HG02970 (cell line): ENCODE results near the gene FAP.
A peak's percentile ranks its signal among the peaks of the same experiment; 100 is the strongest.

Experiments used
- ATAC-seq: cut with Tn5 transposase; IDR thresholded peaks from one replicate; pipeline ENCODE4 v1.9.1; 2021; ENCODE audit warnings: mild to moderate bottlenecking, moderate library complexity, moderate number of reproducible peaks; ENCODE audit not compliant: unreplicated experiment, low FRiP score

Gene FAP, protein sequence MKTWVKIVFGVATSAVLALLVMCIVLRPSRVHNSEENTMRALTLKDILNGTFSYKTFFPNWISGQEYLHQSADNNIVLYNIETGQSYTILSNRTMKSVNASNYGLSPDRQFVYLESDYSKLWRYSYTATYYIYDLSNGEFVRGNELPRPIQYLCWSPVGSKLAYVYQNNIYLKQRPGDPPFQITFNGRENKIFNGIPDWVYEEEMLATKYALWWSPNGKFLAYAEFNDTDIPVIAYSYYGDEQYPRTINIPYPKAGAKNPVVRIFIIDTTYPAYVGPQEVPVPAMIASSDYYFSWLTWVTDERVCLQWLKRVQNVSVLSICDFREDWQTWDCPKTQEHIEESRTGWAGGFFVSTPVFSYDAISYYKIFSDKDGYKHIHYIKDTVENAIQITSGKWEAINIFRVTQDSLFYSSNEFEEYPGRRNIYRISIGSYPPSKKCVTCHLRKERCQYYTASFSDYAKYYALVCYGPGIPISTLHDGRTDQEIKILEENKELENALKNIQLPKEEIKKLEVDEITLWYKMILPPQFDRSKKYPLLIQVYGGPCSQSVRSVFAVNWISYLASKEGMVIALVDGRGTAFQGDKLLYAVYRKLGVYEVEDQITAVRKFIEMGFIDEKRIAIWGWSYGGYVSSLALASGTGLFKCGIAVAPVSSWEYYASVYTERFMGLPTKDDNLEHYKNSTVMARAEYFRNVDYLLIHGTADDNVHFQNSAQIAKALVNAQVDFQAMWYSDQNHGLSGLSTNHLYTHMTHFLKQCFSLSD

DNA sequence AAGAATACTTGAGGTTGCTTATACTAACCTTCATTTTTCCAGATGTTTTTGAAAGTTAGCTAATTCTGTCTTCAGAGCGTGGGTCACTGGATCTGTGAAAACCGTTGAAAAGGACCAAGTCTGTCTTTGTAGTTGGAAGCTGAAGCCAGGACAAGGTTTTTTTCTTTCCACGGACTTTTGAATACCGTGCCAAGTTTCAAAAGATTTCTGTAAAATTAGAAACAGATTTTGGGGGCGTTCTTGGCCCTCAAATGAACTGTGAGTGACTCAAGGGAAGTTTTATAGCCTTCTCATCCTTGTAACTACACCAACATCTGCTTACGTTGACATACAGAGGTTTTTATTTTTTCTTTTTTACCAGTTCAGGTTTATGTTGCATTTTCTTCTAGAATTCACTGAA is at the start of gene FAP:
Gene FAP, minus strand, starts transcription at position 152 of the 400 bp plus-strand sequence. Its CDS starts 118 bp downstream, at position 34.
- ATAC-seq, result no peak

DNA sequence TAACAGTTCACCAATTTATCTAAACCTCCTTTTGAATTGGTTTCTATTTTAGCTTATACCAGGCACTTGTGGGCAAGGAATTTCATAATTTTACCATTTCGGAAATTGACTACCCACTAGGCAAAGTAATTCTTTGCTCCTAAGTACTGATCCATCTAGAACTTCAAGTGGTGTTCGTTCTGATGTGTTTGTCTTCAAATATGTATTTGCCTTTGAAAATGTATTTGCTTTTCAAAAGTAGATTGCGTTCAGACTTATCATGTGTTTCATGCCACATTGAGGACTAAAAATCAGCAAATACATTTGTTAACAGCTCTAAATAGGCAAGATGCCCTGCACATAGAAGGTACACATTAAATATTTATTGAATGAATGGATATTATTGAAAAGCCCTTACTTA is 48.5 kb upstream of the FAP start:
- ATAC-seq, result no peak

- ATAC-seq, result no peak
These were observed 39.6 kb upstream of the FAP start for GRCh38 chr2:162282765-162283425.

- no peak for ATAC-seq
These were observed 37.4 kb upstream of the FAP start for GRCh38 chr2:162280654-162281053.

DNA sequence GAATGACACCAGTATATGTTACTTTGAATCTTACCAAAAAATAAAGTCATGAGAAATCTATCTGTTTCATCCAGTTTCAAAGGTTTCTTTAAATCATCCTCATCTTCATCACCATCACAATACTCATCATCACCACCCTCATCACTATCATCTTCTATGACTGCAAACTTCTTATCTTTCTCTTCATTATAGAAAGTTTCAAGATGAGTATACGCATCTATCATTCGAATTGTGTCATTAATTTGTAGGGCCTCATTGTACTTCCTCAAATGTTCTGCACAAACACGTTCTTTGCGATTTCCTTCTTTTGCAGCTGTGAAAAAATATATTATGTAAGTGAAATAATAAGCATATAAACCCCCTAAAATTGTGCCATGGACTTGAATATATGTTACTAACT is 34.1 kb upstream of the FAP start:
- no peak for ATAC-seq

DNA sequence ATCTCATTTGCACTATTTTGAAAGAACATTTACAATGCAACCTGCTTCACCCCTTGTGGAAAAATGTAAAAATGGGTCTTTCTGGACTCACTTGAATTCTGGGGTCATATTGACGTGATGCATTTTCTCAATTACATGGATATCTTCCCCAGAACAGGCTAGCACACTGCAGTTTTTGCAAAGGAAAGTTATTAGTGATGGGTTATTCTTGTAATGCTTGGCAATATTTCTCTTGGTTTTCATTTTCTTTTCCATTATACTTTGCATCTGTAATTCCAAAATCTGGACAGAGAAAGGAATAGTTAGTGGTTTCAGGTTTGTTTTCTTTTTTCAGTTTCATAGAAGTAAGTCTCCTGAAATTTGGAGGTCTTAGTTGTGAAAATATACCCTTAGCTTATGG is 24.8 kb upstream of the FAP start:
- ATAC-seq, result no peak

GRCh38 chr2:162267496-162267895 is 24.3 kb upstream of the FAP start:
- ATAC-seq, result no peak

DNA sequence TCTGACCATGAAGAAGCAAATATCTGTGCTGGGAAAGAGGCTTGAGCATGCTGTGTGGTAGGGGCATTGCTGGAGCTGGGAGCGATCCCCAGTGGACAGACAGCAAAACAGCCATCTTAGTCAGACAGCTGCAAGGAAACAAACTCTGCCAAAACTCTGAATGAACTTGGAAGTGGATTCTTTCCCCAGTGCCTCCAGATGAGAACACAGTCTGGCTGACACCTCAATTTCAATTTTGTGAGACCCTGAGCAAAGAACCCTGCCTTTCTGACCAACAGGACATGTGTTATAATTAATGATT is 23.2 kb upstream of the FAP start:
- no peak for ATAC-seq

DNA sequence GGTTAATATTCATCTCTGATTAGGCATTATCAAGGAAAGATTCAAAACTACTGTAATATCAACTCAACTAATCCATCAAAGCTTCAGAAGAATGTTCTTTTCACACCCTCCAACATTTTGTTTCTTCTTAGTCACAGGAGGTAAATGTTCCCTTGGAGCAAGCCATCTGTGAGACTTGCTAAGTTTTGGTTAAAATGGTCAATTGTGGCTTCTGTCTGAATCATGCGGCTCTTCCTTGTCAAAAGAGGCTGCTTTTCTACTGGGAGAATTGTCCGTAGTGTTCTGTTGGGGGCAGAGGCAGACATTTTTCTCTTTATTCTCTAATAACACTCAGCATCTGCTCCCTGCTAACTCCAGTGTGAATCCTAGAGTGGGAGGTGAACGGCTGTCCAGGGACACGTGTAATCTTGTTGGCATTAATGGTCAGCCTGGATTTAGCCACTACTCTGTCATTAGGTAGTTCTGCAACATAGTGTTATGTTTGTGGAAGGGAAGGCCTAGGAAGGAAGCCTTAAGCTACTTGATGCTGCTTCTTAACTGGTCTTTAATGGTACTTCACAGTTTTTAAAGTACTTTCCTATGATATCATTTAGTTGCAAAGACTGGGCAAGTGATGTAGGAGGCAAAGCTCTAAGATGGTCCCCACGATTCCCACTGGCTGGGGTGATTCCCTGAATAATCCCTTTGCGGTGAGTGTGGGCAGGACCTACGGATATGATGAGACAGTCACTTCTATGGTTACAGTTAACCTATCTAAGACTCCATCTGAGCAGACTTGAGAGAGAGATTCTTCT is 22.6 kb upstream of the FAP start:
- ATAC-seq, result no peak

DNA sequence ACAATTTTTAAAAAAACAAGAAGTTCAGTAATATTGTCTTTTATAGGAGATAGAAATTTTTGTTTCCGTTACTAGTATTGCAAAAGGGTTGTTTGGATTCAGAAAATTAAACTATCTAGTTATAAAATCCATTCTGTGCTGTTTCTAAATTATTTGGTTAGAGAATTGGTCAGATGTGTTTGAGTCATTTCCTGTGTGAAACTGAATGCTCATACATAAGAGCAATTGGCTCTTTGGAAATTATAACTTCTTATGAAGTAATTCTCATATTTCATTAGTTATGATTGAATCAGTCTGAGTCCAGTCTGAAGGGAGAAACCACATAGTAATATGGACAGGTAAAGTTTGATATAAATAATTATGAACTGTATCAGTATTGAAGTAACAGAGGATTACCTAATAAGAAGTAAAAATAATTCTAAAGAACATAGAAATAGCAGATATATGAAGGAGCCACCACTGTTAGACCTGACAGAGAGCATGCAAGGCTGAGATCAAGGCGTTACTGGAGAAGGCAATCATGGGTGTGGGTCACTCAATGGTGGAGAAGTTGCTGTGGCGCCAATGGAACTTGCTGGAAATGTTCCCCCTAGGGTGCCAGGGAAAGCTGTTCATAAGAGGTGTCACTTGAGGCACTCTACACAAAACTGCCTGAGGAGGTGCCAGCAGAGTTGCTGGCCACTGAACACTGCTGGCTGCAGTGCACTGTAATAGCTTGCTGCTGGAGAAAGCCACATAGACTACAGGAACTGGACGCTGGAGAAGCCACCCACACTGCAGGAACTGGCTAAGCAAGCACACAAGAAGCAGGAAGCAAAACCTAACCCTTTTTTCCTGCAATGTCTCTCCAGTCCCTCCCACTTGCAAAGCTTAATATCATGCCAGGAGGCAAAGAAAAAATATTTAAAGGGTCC is 18.0 kb upstream of the FAP start:
- peak; percentile 57 for ATAC-seq

DNA sequence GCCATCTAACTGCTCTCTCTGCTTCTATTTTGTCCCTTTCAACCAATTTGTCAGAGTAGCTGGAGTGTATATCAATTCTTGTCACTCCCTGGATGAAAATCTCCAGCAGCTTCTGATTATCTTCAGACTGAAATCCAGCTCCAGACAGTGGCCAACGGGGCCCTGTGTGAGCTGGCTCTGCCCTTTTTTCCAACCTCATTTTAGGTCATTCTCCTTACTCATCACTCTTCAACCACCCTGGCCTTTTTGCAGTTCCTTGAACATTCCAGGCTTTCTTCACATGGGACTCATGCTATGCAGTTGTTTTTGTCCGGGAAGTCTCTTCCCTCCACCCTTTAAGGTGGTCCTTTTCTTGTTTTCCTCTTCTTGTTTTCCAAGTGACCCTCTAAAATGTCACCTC is 15.4 kb upstream of the FAP start:
- no peak for ATAC-seq

DNA sequence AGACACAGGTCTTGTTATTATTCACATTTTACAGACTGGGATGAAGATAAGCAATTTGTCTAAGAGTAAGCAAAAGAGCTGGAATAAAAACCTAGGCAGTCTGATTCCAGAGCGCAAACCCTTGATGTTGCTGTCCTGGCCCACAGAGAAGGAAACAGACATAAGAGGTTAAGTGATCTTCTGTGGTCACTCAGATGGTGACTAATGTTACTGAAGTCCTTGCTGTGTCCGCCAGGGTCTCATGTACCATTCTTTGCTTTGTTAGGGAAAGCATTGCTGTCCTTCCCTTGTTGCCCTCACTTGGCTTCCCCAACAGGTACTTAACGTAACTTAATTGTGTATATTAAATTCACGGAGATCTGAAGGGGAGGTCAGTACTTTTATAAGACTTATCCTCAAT is 14.9 kb upstream of the FAP start:
- ATAC-seq, result no peak

- no peak for ATAC-seq
These were observed 14.2 kb upstream of the FAP start for GRCh38 chr2:162257425-162257824.

DNA sequence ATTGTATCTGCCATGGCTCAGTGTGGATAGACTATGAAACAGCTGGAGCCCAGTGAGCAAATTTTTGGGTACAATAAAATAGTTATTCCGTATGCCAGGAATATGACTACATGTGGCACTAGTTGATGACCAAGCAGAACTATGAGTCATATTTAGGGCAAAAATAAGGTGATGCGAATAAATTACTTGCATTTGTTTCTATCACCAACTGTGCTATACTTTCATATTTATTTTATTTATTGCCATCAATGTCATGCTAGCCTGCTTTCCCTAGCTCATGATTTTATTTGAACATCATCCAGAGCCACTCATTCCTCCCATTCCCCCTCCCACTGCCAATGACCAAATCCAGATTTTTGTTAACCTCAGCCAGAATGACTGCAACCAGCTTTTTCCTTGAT is 13.3 kb upstream of the FAP start:
- no peak for ATAC-seq

GRCh38 chr2:162254236-162254871 is 11.1 kb upstream of the FAP start:
- ATAC-seq, result no peak

DNA sequence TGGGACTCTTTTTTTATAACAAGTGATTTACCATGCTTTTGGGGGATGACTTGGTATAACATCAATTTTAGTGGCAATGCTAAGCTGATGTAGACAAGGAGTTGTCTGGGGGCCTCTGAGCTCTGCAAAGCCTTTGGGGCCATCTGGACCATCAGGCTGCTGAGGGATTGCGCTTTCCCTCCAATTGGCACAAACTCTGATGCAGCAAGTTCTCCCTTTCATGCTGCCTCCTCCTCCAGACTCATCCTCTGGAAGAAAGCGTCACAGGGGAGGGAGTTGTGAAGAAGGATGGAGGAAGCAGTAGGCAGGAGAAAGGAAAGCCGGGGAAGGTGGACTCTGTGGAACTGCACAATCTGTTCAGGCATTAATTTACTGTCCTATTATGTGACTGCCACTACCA is 10.2 kb upstream of the FAP start:
- no peak for ATAC-seq

GRCh38 chr2:162252153-162252552 is 8.9 kb upstream of the FAP start:
- ATAC-seq, result no peak

- no peak for ATAC-seq
These were observed 2.5 kb upstream of the FAP start for GRCh38 chr2:162245781-162246180.

GRCh38 chr2:162245061-162245460 is 1.8 kb upstream of the FAP start:
- ATAC-seq, result no peak
